Stimulated activated CD8-positive, alpha-beta memory T cell treated with anti-CD3 and anti-CD28 coated beads, Interleukin-2, amount 100 ng/mL, for 48 hours (primary cell): ENCODE results near the gene TMEM135.
A peak's percentile ranks its signal among the peaks of the same experiment; 100 is the strongest.
"Not testable (repeated sequence)": the region's sequence is repeated elsewhere in the genome, so short reads cannot be mapped to it uniquely, and the experiment has no call there.

Source experiments
- DNase-seq, 2 donors: peaks; one replicate each; pipeline ENCODE4 v3.0.0-alpha.2; 2020; ENCODE audit warnings: low read depth in 2 of 2

The TMEM135 gene

GRCh38 chr11:87037450-87038234, at the start of gene TMEM135:
TSS of gene TMEM135 (plus strand) at chr11:87037934. CDS start at chr11:87038046, 112 bp downstream.
- DNase-seq, result peak; percentile 91 to 93

- no peak for DNase-seq
Measured at GRCh38 chr11:86988351-86988881, 49.3 kb upstream of the TMEM135 start.

GRCh38 chr11:86990031-86990430, 47.7 kb upstream of the TMEM135 start:
- DNase-seq, result no peak

- DNase-seq, result no peak
Measured at GRCh38 chr11:86990515-86990914, 47.2 kb upstream of the TMEM135 start.

GRCh38 chr11:86991341-86991740, 46.4 kb upstream of the TMEM135 start:
- no peak for DNase-seq

GRCh38 chr11:86992340-86992739, 45.4 kb upstream of the TMEM135 start:
- not testable (repeated sequence) for DNase-seq

GRCh38 chr11:86993031-86993430, 44.7 kb upstream of the TMEM135 start:
- DNase-seq, result no peak

GRCh38 chr11:86996953-86997570, 40.7 kb upstream of the TMEM135 start:
- DNase-seq, result no peak

GRCh38 chr11:86999388-86999787, 38.3 kb upstream of the TMEM135 start:
- DNase-seq, result no peak

- DNase-seq, result no peak
Measured at GRCh38 chr11:86999859-87000753, 37.6 kb upstream of the TMEM135 start.

- no peak for DNase-seq
Measured at GRCh38 chr11:87002918-87003317, 34.8 kb upstream of the TMEM135 start.

GRCh38 chr11:87004281-87004680, 33.5 kb upstream of the TMEM135 start:
- DNase-seq, result not testable (repeated sequence)

GRCh38 chr11:87005569-87005921, 32.2 kb upstream of the TMEM135 start:
- DNase-seq, result no peak

GRCh38 chr11:87006035-87006434, 31.7 kb upstream of the TMEM135 start:
- DNase-seq, result no peak

- no peak for DNase-seq
Measured at GRCh38 chr11:87007963-87008362, 29.8 kb upstream of the TMEM135 start.

- no peak for DNase-seq
Measured at GRCh38 chr11:87012089-87012488, 25.6 kb upstream of the TMEM135 start.

- no peak for DNase-seq
Measured at GRCh38 chr11:87012673-87013072, 25.1 kb upstream of the TMEM135 start.

- no peak for DNase-seq
Measured at GRCh38 chr11:87013912-87014825, 23.6 kb upstream of the TMEM135 start.

- no peak for DNase-seq
Measured at GRCh38 chr11:87015645-87016044, 22.1 kb upstream of the TMEM135 start.

- no peak for DNase-seq
Measured at GRCh38 chr11:87019613-87020271, 18.0 kb upstream of the TMEM135 start.

- no peak for DNase-seq
Measured at GRCh38 chr11:87020336-87020735, 17.4 kb upstream of the TMEM135 start.
